ENCODE results near the gene CCDC194. TPM values are rescaled to one million over a fixed set of nuclear protein-coding genes. Genes with fewer than 3 reads are reported as not detected.

The CCDC194 gene
- total RNA-seq, 4 donors from 2014 or later = not detected

GRCh38 chr19:17414097-17414496, 20.1 kb upstream of the CCDC194 start:
- H3K27me3 ChIP-seq = peaks cover 7% of the 10 kb centered on the region
- H3K36me3 ChIP-seq = no peaks in the 10 kb centered on the region
- no peak for DNase-seq (ENCODE audit: low spot score in 2 of 2)
- peaks cover 3% of the 10 kb centered on the region for H3K4me1 ChIP-seq
- no peaks in the 10 kb centered on the region for H3K9me3 ChIP-seq
- H3K4me3 ChIP-seq = no peak overlapping the region
- 86% methylated on average over 8 of the region's 8 CpGs for WGBS
- TF ChIP-seq CTCF (IDR thresholded peaks at IDR 0.05) (no peak), POLR2A (IDR thresholded peaks at IDR 0.05) (no peak), POLR2AphosphoS5 (IDR thresholded peaks at IDR 0.05) (no peak), EP300 (IDR thresholded peaks at IDR 0.05) (no peak)
- no peak overlapping the region for H3K27ac ChIP-seq

- DNase-seq (ENCODE audit: low spot score in 2 of 2) = no peak
- TF ChIP-seq POLR2AphosphoS5 (IDR thresholded peaks at IDR 0.05) (no peak), POLR2A (IDR thresholded peaks at IDR 0.05) (no peak), EP300 (IDR thresholded peaks at IDR 0.05) (no peak), CTCF (IDR thresholded peaks at IDR 0.05) (no peak)
- Histone ChIP-seq H3K4me1 (peaks cover 3% of the 10 kb centered on the region), H3K27ac (no peak overlapping the region), H3K27me3 (peaks cover 7% of the 10 kb centered on the region), H3K9me3 (no peaks in the 10 kb centered on the region), H3K36me3 (no peaks in the 10 kb centered on the region), H3K4me3 (no peak overlapping the region)
- 83% methylated on average over 11 of the region's 11 CpGs for WGBS
Observed at GRCh38 chr19:17411801-17412200, 17.8 kb upstream of the CCDC194 start.

- WGBS = 84% methylated on average over 9 of the region's 9 CpGs
- peaks cover 15% of the 10 kb centered on the region for H3K4me1 ChIP-seq
- TF ChIP-seq EP300 (IDR thresholded peaks at IDR 0.05) (no peak), CTCF (IDR thresholded peaks at IDR 0.05) (no peak), POLR2A (IDR thresholded peaks at IDR 0.05) (no peak), POLR2AphosphoS5 (IDR thresholded peaks at IDR 0.05) (no peak)
- no peak overlapping the region for H3K4me3 ChIP-seq
- H3K36me3 ChIP-seq = no peaks in the 10 kb centered on the region
- H3K9me3 ChIP-seq = no peaks in the 10 kb centered on the region
- H3K27ac ChIP-seq = no peak overlapping the region
- peaks cover 7% of the 10 kb centered on the region for H3K27me3 ChIP-seq
- no peak for DNase-seq (ENCODE audit: low spot score in 2 of 2)
Observed at GRCh38 chr19:17409990-17410389, 16.0 kb upstream of the CCDC194 start.

- 68% methylated on average over 2 of the region's 2 CpGs for WGBS
Observed at GRCh38 chr19:17406887-17407196, 12.8 kb upstream of the CCDC194 start.

More at GRCh38 chr19:17406887-17407196, 12.8 kb upstream of the CCDC194 start:
- TF ChIP-seq CTCF (IDR thresholded peaks at IDR 0.05) = no peak
- TF ChIP-seq POLR2A (IDR thresholded peaks at IDR 0.05) = no peak
- TF ChIP-seq EP300 (IDR thresholded peaks at IDR 0.05) = no peak
- no peak for TF ChIP-seq POLR2AphosphoS5 (IDR thresholded peaks at IDR 0.05)
- no peaks in the 10 kb centered on the region for H3K27me3 ChIP-seq
- no peaks in the 10 kb centered on the region for H3K9me3 ChIP-seq
- H3K4me1 ChIP-seq = peaks cover 19% of the 10 kb centered on the region
- no peaks in the 10 kb centered on the region for H3K36me3 ChIP-seq
- DNase-seq (ENCODE audit: low spot score in 2 of 2) = no peak
- H3K27ac ChIP-seq = no peak overlapping the region
- peak overlapping the region; percentile 42 for H3K4me3 ChIP-seq

All from suprapubic skin (tissue), 4 donors.